Stimulated activated CD8-positive, alpha-beta memory T cell treated with anti-CD3 and anti-CD28 coated beads, Interleukin-12 subunit alpha, Interleukin-12 subunit beta, amount 100 ng/mL, for 4 hours (primary cell): ENCODE results near the gene CCDC33.

Source experiments
- DNase-seq: peaks from one replicate; pipeline ENCODE4 v3.0.0-alpha.2; 2020; ENCODE audit warnings: low read depth

Gene CCDC33

DNA sequence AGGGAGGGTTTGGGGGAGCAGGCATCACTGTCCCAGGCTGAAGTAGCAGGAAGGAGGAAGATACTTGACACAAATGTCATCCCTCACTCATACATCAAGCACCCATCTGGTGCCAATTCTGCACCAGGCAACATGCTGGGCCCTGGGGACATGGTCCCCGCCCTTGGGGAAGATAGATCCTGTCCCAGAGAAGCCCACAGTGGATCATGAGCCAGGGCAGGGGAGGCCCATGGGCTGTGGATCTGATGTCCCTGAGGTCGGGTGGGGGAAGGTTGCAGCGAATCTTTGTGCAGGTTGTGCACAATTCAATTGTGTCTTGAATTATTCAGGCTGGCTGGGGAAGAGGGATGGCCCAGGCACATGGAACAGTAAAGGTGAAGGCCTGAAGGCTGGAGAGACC lies 6.4 kb upstream of the CCDC33 start:
- DNase-seq, result no peak

- no peak for DNase-seq
Measured at GRCh38 chr15:74231475-74231874, 4.7 kb upstream of the CCDC33 start.

- DNase-seq, result no peak
Measured at GRCh38 chr15:74233373-74233772, 2.8 kb upstream of the CCDC33 start.

DNA sequence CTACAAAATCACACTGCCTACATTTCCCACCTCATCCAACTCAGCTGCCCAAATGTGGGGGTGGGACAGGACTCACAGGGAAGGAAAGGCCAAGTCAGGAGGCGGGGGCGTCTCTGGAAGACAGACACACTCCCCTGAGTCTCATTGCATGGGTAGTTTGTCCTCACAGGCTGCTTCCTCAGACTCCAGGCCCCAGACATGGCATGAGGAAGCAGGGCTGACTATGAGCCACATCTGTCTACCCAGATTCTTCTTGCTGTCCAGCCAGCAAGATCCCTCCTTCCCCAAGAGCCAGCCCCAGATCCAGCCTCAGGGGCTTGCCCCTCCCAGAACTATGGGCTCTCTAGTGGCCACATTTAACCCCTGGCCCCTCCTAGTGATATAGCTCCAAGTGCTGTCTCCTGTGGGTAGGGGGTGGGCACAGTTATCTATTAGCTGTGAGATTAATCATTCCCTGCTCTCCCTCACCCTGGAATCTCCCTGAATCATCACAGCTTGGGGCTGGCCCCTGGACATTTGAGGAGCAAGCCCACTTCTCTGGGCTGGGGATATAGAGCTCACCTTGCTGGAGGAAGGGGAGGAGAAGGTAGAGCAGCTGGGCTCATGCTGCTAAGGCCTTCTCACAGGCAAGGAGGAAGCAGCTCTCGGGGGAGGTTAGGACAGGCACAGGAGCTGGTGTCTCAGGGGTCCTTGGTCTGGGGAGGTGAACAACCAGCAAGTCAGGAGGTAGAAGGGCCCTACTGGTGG lies 2.1 kb upstream of the CCDC33 start:
- no peak for DNase-seq

- DNase-seq, result no peak
Measured at GRCh38 chr15:74234598-74234875, 1.6 kb upstream of the CCDC33 start.

- no peak for DNase-seq
Measured at GRCh38 chr15:74239051-74239705, 3.1 kb downstream of the CCDC33 start.

DNA sequence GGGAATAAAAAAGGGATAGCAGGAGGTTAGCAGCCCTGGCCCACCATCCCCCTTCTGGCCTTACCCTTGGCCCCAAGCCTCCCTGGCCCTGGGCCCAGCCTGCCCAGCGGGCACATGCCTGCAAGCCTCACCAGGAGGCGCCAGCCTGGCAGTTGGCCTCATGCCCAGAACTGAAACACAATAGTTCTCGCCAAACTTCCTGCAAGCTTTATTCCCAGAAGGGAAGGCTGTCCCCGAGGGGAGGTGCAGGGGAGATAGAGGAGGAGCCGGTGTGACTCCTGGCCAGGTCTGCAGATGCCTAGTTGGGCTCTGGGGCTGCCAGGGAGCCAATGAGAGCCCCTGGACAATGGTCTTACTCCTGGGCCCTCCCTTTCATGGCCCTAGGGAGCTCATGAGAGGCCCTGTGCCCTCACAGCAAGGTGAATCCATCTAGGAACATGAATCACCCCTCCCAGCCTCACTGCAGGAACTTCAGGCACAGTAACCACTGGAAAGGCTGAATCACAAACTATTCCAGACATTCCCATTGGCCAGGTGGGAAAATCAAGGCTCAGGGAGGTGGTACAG lies 4.0 kb downstream of the CCDC33 start:
- no peak for DNase-seq

GRCh38 chr15:74240897-74241614 lies 4.9 kb downstream of the CCDC33 start:
- DNase-seq, result no peak

- no peak for DNase-seq
Measured at GRCh38 chr15:74242441-74243185, 6.5 kb downstream of the CCDC33 start.

DNA sequence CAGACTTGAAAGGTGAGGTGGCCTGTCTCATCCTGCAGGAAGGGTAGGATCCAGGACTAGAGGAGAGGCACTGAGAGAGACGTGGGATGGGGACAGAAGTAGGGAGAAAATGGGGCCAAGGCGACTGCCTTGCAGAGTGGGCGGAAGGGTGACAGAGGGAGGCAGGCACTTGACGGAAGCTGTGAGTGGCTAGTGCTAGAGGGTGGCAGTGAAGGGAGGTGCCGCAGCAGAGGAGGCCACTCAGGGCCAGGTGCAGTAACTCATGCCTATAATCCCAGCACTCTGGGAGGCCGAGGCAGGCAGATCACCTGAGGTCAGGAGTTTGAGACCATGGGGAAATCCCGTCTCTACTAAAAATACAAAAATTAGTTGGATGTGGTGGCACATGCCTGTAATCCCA lies 7.3 kb downstream of the CCDC33 start:
- DNase-seq, result no peak

DNA sequence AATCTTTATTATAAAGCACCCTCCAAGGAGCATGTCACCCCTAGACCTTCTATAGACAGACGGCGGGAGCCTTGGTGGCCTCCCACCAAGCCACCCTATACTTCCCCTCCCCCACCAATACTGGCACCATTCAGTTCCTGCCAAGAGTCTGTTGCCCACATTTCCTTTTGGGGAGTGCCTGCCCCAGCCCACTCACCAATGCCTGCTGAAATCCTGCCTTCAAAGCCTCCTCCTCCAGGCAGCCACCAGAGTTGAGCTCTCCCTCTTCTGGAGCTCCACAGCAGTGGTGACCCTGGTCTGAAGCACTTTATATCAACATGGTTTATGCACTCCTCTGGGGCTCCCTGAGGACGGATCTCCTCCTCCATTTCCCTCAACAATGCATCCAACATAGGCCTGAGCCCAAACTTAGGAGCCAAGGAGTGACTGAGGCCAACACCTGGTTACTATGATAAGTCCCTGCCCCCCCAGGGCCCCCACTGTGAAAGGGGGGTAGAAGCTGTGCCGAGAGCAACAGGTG lies 8.8 kb downstream of the CCDC33 start:
- no peak for DNase-seq

DNA sequence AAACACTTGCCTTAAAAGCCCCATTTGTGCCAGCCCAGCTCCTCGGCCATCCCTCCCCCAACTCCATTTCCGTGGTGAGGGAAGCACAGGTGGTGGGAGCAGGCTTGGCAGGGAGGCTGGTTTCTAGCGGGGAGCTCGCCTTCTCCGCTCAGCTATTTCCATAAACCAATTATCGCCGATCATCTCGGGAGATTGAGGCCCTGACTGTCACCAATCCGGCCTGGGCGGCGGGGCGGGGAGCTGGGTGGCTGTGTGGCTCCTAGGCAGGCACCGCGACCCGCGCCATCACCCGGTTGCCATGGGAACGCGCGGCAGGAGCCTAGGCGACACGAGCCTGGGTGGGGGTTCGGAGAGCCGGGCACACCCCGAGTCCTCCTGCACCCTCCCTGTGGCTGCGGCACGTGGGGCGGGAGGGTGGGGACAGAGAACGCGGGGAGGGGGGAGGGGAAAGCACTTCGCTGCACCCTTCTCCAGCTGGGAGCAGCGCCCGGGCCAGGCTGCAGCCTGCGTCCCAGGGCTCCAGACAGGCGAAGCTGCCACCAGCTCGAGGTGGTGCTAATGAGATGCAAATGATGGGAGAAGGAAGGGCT lies 9.3 kb downstream of the CCDC33 start:
- no peak for DNase-seq

GRCh38 chr15:74250266-74250665 lies 14.1 kb downstream of the CCDC33 start:
- DNase-seq, result no peak

- DNase-seq, result no peak
Measured at GRCh38 chr15:74251131-74251811, 15.1 kb downstream of the CCDC33 start.

DNA sequence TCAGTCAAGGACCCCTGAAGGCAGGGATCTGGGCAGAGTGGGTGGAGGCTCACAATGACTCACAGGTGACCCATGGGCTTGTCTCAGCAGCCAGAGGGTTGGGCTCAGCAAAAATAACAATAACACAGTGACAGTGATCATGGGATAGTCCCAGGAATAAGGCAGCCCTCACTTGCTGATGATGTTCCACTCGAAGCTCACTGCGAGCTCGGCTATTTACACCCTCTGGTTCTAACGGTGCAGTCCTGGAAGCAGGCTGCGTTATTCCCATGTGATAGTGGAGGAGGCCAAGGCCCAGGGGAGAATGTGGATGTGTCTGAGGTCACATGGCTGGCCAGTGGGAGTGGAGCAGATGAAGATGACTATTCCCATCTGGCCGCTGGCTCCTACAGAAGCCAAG lies 16.2 kb downstream of the CCDC33 start:
- no peak for DNase-seq

GRCh38 chr15:74252721-74253120 lies 16.6 kb downstream of the CCDC33 start:
- DNase-seq, result no peak

DNA sequence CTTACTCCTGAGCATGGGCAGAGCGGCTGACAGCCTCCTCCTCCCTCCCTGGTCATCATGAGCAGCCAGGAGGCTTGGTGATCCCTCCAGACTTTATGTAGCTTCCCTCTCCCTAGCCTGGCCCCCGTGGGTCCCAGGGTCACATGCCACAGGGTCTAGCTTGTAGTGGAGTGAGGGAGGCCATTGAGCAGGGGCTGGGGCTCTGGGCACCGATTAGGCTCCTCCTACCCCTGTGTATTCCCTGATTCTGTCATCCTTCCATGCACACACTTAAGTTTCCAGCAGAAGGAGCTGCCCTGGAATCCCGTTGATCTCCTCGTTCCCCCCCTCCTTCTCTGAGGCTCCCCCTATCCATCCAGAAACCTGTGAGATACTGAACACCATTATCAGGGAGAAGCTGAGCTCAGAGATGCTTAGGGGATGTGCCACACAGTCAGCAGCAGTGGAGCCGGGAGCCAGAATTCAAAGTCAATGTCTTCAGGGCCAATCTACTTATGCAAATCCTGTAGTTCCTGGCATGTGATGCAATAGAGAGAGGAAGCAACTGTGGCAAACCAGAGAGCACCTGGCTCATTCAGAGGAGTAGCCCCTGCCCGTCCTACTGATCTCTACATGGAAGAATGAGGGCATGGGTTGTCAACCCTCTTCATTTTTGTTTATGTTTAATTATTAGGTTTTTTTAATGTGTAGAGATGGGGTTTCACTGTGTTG lies 17.2 kb downstream of the CCDC33 start:
- DNase-seq, result no peak

GRCh38 chr15:74257105-74257504 lies 21.0 kb downstream of the CCDC33 start:
- no peak for DNase-seq

DNA sequence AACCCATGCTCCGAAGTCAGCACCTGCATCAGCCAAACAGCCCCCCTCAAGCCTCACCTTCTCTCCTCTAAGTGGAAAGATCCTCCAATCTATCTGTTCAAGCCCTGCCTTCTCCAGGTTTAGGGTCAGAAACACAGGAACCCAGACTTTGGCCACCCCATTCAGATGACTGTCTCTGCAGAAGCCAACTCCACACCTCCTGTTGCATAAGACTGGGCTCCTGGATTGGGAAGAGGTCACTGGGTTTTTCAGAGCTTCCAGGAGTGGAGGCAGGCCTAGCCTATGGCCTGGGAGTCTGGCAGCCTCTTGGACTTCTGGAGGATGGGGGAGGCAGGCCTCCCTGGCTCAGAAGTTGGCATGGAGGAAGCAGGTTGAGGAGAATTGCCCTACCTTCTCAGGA lies 21.5 kb downstream of the CCDC33 start:
- no peak for DNase-seq

GRCh38 chr15:74258456-74259291 lies 22.5 kb downstream of the CCDC33 start:
- no peak for DNase-seq
